BJ (cell line): ENCODE data around the gene EEA1. TPM values are rescaled to one million over a fixed set of nuclear protein-coding genes. Genes with fewer than 3 reads are reported as not detected.

Experiments
- CTCF ChIA-PET: fragments of 350-600 bp; formaldehyde crosslinking; extraction: SDS; loops from one replicate; lab custom pipeline; 2021; ENCODE audit warnings: antibody characterized with exemption, inconsistent platforms; lab: Yijun Ruan, JAX
- POLR2A ChIA-PET: fragments of 300-600 bp; sonication (Branson Sonifier 250); formaldehyde crosslinking; extraction: SDS; loops from one replicate; lab custom pipeline; 2021; ENCODE audit warnings: antibody characterized with exemption; lab: Charles Lee
- DNase-seq: peaks from one replicate; pipeline ENCODE4 v3.0.0-alpha.2; 2011; ENCODE audit warnings: low read depth
- H3K27me3 ChIP-seq: 2 replicates; pipeline ENCODE4 v1.6.0; 2011; ENCODE audit warnings: low read length; ENCODE audit not compliant: control insufficient read depth, insufficient read depth
- H3K36me3 ChIP-seq: 2 replicates; pipeline ENCODE4 v1.5.1; 2011; ENCODE audit warnings: low read length; ENCODE audit not compliant: control insufficient read depth, insufficient read depth
- H3K4me3 ChIP-seq: 2 replicates; pipeline ENCODE4 v1.5.1; 2011; ENCODE audit warnings: low read depth, mild to moderate bottlenecking, control low read depth, low read length
- CTCF ChIP-seq: IDR thresholded peaks from 2 replicates; pipeline ENCODE4 v1.5.1; 2011; ENCODE audit warnings: low read depth, mild to moderate bottlenecking, control low read depth, inconsistent platforms, low read length, moderate library complexity; ENCODE audit not compliant: insufficient read depth
- polyA plus RNA-seq: library from polyadenylated mRNA; depleted of rRNA; stranded (reverse); fragments of >200 nt; gene quantifications from 2 replicates; pipeline ENCODE4 v1.2.3, GENCODE V29; 2011

EEA1 gene
- polyA plus RNA-seq, 1 experiment: 4.9 TPM

DNA sequence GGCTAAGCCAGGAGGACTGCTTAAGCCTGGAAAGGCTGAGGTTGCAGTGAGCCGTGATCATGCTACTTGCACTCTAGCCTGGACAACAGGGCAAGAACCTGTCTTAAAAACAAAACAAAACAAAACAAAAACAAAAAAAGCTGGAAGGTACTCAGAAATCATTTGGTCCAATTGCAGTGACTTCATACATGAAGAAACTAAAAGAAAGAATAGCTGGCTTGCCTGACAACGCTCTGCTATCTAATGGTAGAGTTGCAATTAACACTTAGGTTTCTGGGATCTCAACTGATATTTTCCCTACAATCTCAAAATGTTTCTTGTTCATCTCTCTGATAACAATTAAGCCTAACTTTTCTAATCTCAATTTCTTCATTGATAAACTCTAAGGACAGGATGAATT lies 13.7 kb downstream of the EEA1 start:
- DNase-seq: no peak
- ChIA-PET POLR2A (no interaction called here), CTCF (no interaction called here)
- H3K27me3 ChIP-seq: no peaks in the 10 kb centered on the region
- H3K36me3 ChIP-seq: no peaks in the 10 kb centered on the region
- H3K4me3 ChIP-seq: no peak overlapping the region
- TF ChIP-seq CTCF: no peak

DNA sequence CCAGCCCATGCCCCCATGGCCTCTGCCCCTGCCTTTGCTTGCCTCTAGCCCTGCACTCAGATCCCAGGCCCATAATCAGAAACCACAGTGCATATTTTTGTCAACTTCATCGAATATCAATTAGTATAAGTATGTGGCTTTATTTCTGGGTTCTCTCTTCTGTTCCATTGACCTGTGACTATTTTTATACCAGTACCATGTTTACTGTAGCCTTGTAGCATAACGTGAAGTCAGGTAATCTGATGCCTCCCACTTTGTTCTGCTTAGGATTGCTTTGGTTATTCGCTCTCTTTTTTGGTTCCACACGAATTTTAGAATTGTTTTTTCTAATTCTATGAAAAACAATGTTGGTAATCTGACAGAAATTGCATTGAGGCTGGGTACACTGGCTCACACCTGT lies 14.9 kb downstream of the EEA1 start:
- no peak for TF ChIP-seq CTCF
- POLR2A ChIA-PET: no interaction called here
- CTCF ChIA-PET: no interaction called here
- Histone ChIP-seq H3K27me3 (no peaks in the 10 kb centered on the region), H3K4me3 (no peak overlapping the region), H3K36me3 (no peaks in the 10 kb centered on the region)
- no peak for DNase-seq

GRCh38 chr12:92912672-92913071 lies 16.4 kb downstream of the EEA1 start:
- no peak for DNase-seq
- TF ChIP-seq CTCF: no peak
- POLR2A ChIA-PET: no interaction called here
- Histone ChIP-seq H3K4me3 (no peak overlapping the region), H3K36me3 (no peaks in the 10 kb centered on the region), H3K27me3 (no peaks in the 10 kb centered on the region)
- CTCF ChIA-PET: no interaction called here

DNA sequence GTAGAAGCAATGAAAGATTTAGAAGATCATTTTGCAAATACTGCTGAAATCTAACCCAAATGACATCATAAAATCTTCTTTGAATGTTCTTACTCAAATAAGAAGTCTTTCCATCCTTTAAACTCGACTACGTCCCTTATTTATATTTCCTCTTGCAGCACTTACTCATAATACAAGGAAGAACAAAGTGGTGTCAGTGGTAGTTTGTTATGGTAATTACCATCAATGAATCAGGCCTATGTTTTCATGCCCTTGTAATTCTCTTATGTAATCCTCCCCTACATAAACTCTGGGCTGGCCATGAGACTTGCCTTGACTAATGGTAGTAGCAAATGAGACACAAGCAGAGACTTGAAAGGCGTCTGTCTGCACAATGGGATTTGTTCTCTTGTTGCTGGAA lies 17.0 kb downstream of the EEA1 start:
- no peaks in the 10 kb centered on the region for H3K36me3 ChIP-seq
- ChIA-PET POLR2A (no interaction called here), CTCF (interaction anchor here (1.4 kb wide), 1 partner anchor 15 kb away, joined by 4 read pairs; no protein-coding TSS in a partner anchor)
- no peaks in the 10 kb centered on the region for H3K27me3 ChIP-seq
- TF ChIP-seq CTCF: no peak
- no peak for DNase-seq
- no peak overlapping the region for H3K4me3 ChIP-seq

DNA sequence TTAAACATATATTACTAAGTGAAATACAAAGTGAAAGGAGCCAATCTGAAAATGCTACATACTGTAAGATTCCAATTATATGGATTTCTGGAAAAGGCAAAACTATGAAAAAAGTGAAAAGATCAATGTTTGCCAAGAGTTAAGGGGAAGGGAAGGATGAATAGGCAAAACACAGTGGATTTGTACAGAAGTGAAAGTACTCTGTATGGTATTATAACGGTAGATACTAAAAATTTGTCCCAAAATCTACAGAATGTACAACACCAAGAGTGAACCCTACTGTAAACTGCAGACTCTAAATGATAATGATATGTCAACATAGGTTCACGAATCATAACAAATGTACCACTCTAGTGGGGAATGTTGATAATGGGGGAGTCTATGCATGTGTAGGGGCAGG lies 17.8 kb downstream of the EEA1 start:
- ChIA-PET POLR2A (interaction anchor here (1.4 kb wide), 1 partner anchor 12 kb away, joined by 4 read pairs; no protein-coding TSS in a partner anchor), CTCF (interaction anchor here (1.4 kb wide), 1 partner anchor 15 kb away, joined by 4 read pairs; no protein-coding TSS in a partner anchor)
- no peak for TF ChIP-seq CTCF

More for the DNA sequence above, 17.8 kb downstream of the EEA1 start:
- Histone ChIP-seq H3K36me3 (no peaks in the 10 kb centered on the region), H3K4me3 (no peak overlapping the region), H3K27me3 (no peaks in the 10 kb centered on the region)
- no peak for DNase-seq
